Measurements from ENCODE around the gene TESMIN.

GRCh38 chr11:68667511-68668500, 83.5 kb downstream of the TESMIN start:
- TF ChIP-seq CTCF (IDR thresholded peaks at IDR 0.05) (no peak), POLR2A (IDR thresholded peaks at IDR 0.05) (no peak)
